Rectal smooth muscle tissue (tissue), 1 donor: ENCODE results near the gene ECHDC3.

Experiments used
- H3K27ac ChIP-seq: one replicate; pipeline ENCODE4 v1.7.0; 2013; ENCODE audit warnings: low read depth, low read length, inconsistent platforms
- H3K27me3 ChIP-seq: one replicate; pipeline ENCODE4 v1.7.0; 2013; ENCODE audit warnings: low read length; ENCODE audit not compliant: control insufficient read depth, insufficient read depth
- H3K36me3 ChIP-seq: one replicate; pipeline ENCODE4 v1.7.0; 2013; ENCODE audit warnings: low read length; ENCODE audit not compliant: control insufficient read depth, insufficient read depth
- H3K4me1 ChIP-seq: one replicate; pipeline ENCODE4 v1.7.0; 2013; ENCODE audit warnings: low read length; ENCODE audit not compliant: control insufficient read depth, insufficient read depth
- H3K4me3 ChIP-seq: one replicate; pipeline ENCODE4 v1.7.0; 2013; ENCODE audit warnings: low read length
- H3K9ac ChIP-seq: one replicate; pipeline ENCODE4 v1.7.0; 2013; ENCODE audit warnings: low read length

Gene ECHDC3

DNA sequence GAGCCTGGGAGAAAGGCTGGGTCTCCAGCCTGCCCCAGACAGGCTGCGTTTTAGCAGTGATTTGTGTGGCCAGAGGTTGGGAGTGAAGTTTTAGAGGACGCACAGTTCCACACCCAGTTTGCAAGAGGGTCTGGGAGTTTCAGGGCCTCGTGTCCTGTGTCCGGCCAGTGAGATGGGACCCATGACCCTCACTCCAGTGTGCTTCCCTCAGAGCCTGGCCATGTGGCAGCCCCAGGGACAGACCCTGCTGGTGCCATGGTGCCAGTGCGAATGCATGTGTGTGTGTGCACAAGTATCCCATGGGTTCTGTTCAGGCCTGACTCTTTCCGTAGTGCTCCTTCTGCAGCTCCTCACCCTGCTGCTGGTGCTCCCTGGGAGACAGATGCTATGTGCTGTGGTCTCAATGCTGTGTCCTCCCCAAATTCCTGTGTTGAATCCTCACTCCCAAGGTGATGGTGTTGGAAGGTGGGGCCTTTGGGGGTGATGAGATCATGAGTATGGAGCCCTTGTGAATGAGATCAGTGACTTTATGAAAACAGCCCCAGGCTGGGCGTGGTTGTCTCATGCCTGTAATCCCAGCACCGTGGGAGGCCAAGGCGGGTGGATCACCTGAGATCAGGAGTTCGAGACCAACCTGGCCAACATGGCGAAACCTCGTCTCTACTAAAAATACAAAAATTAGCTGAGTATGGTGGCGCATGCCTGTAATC lies 16.5 kb downstream of the ECHDC3 start:
- Histone ChIP-seq H3K4me1 (peaks cover 4% of the 10 kb centered on the region), H3K9ac (no peak overlapping the region), H3K27ac (no peak overlapping the region), H3K27me3 (no peaks in the 10 kb centered on the region), H3K4me3 (no peak overlapping the region), H3K36me3 (peaks cover 5% of the 10 kb centered on the region)

DNA sequence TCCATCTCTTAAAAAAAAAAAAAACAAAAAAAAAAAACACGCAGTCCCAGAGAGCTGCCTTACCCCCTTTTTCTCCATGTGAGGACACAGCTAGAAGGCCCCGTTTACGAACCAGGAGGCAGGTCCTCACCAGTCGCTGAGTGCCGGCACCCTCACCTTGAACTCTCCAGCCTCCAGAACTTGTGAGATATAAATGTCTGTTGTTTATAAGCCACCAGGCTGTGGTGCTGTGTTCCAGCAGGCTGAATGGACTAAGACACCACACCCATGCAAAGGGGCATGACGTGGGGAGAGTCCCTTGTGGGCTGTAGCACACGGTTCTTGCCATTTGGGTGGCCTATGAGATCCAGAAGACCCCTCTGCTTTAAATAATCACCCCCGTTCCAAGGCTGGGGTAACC lies 17.2 kb downstream of the ECHDC3 start:
- Histone ChIP-seq H3K27ac (no peak overlapping the region), H3K36me3 (peaks cover 5% of the 10 kb centered on the region), H3K27me3 (no peaks in the 10 kb centered on the region), H3K4me1 (peaks cover 4% of the 10 kb centered on the region), H3K4me3 (no peak overlapping the region), H3K9ac (no peak overlapping the region)

DNA sequence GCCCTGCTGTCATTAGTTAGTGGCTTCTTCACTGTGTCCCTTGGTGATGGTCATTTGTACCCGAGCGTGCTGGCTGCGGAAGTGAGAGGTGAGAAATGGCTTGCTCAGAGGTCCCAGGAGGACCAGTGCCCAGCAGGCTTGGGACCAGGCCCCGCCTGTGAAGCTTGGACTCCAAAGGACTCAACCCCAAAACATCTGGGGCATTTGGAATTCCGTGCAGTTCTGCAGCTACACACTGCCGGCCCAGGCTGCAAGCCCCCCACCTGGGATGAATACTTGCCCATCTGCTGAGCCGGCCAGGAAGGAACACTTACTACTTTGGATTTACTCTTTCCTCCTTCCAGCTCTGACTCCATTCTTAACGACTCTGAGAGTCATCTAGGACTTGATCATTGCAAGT lies 18.0 kb downstream of the ECHDC3 start:
- no peaks in the 10 kb centered on the region for H3K27me3 ChIP-seq
- no peak overlapping the region for H3K4me3 ChIP-seq
- H3K4me1 ChIP-seq = peaks cover 4% of the 10 kb centered on the region
- peaks cover 5% of the 10 kb centered on the region for H3K36me3 ChIP-seq
- H3K9ac ChIP-seq = no peak overlapping the region
- no peak overlapping the region for H3K27ac ChIP-seq

DNA sequence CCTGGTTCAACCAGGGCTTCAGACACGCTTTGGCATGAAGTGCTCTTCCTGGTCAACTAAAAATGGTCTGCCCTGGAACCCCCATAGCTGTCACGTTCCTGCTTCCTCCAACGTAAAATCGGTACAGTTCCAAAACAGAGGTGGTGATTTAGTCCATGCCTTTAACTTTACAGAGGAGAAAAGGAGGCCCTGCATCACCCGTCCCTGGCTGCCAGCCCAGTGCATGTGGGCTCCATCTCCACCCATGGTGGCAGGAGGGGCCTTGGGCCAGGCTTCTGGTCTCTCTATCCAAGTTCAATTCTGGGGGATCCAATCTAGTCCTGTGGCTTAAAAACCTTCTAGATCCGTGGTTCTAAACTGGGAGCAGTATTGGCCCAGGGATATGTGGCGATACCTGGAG lies 18.7 kb downstream of the ECHDC3 start:
- Histone ChIP-seq H3K4me3 (no peak overlapping the region), H3K36me3 (no peaks in the 10 kb centered on the region), H3K9ac (no peak overlapping the region), H3K4me1 (peaks cover 4% of the 10 kb centered on the region), H3K27ac (no peak overlapping the region), H3K27me3 (no peaks in the 10 kb centered on the region)

DNA sequence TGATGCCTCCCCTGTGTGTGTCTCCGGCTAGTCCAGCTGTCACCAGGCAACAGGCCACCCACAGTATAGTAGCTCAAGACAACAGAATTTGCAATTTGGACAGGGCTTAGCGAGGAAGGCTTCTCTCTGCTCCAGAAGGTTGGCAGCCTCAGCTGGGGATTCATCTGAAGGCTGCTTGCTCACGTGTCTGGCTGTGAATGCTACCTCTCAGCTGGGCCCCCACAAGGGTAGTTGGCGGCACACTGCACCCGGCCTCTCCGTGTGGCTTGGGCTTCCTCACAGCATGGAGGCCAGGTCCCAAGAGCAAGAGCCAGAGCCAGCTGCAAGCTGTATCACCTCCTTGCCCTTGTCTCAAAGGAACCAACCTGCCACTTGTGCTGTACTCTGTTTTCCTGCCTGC lies 19.2 kb downstream of the ECHDC3 start:
- Histone ChIP-seq H3K27me3 (no peaks in the 10 kb centered on the region), H3K4me1 (peaks cover 4% of the 10 kb centered on the region), H3K36me3 (no peaks in the 10 kb centered on the region), H3K27ac (no peak overlapping the region), H3K9ac (no peak overlapping the region), H3K4me3 (no peak overlapping the region)

DNA sequence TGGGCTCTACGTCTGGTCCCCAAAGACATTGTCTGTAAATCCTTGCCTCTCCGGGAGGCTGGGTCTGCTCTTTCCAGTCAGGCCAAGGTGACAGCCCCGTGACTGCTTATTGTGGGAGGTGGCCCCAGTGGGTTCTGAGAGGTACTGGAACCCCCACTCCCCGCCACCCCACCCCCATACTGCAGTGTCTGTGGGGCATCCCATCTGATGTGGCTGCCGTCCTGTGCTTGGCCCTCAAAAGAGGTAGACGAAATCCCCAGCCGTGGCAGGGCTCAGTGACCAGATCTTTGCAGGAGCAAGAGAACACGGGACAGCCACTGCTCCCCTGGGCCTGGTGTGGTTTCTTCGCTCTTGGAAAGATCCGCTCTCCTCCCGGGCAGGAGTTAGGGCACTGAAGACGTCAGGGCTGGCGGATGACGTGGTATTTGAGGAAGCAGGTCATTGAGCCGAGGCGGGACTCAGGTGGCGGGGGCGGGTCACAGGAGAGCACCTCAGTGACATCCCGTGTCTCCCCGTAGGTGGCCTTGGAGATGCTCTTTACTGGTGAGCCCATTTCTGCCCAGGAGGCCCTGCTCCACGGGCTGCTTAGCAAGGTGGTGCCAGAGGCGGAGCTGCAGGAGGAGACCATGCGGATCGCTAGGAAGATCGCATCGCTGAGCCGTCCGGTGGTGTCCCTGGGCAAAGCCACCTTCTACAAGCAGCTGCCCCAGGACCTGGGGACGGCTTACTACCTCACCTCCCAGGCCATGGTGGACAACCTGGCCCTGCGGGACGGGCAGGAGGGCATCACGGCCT lies 20.7 kb downstream of the ECHDC3 start:
- peaks cover 4% of the 10 kb centered on the region for H3K4me1 ChIP-seq
- H3K4me3 ChIP-seq = no peak overlapping the region
- H3K27me3 ChIP-seq = no peaks in the 10 kb centered on the region
- no peak overlapping the region for H3K27ac ChIP-seq
- no peaks in the 10 kb centered on the region for H3K36me3 ChIP-seq
- H3K9ac ChIP-seq = no peak overlapping the region

DNA sequence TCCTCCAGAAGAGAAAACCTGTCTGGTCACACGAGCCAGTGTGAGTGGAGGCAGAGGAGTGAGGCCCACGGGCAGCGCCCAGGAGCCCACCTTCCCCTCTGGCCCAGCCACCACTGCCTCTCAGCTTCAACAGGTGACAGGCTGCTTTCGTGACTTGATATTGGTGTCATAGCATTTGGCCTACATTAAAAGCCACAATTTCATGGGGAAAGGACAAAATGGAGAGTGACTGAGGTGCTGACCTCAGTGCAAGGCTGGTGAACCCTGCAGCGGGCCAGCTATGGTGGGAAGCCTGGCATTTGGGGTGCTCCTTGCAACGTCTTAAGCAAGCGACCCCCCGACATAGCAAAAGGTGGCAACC lies 21.3 kb downstream of the ECHDC3 start:
- Histone ChIP-seq H3K27ac (no peak overlapping the region), H3K9ac (no peak overlapping the region), H3K36me3 (no peaks in the 10 kb centered on the region), H3K4me1 (peaks cover under 1% of the 10 kb centered on the region), H3K27me3 (no peaks in the 10 kb centered on the region), H3K4me3 (no peak overlapping the region)

DNA sequence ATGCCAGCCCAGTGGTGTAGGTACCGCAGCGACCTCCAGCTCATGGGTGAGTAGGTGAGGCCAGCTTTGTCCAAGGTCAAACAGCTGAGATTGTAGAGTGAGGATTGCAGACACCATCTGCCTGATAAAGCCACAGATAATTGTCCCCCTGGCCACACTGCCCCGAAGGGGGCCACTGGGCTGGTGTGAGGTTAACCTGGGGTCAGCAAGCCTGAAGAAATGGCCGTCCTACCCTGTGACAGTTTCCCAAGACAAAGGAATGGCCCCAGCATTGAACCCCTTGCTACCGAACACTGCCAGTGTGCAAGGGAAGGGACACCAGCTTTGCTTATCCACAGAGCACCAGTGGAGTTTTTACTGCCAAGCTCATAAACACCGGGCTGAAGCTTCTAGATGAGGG lies 23.0 kb downstream of the ECHDC3 start:
- H3K36me3 ChIP-seq = no peaks in the 10 kb centered on the region

DNA sequence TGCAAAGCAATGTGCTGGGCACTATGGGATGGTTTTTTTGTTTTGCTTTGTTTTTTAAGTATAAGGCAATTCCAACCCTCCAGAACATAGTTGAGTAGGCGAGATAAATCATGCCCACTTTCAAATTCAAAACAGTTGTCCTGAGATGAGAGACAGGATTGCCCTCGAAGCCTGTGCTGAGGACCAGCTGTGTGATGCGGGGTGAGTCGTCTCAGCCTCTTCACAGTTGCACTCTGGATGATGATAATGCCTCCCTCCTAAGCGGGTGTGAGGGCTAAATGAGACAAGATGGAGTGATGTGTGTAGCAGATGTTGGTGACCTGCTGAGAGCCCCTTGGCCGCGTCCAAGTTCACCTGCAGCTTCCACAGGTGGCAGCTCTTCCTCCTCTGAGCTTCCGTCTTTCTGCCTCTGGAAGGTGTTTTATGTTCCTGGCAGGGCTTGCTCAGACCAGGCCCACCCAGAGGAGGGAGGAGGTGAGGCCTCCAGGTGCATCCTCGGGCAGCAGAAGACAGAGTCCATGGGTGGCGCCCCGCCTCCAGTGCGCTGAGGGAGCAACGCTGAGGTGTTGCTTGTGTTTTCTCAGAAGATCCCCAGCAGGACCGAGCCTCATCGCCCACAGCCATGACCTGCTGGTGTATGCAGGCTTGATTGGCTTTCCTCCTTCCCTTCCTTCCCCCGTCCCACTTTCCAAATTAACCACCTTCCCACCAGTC lies 30.6 kb downstream of the ECHDC3 start:
- no peaks in the 10 kb centered on the region for H3K4me1 ChIP-seq
- no peaks in the 10 kb centered on the region for H3K36me3 ChIP-seq
- H3K4me3 ChIP-seq = no peak overlapping the region
- no peaks in the 10 kb centered on the region for H3K27me3 ChIP-seq
- H3K9ac ChIP-seq = no peak overlapping the region
- H3K27ac ChIP-seq = no peak overlapping the region

More for the DNA sequence above, 23.0 kb downstream of the ECHDC3 start:
- Histone ChIP-seq H3K27me3 (no peaks in the 10 kb centered on the region), H3K27ac (no peak overlapping the region), H3K4me1 (no peaks in the 10 kb centered on the region), H3K4me3 (no peak overlapping the region), H3K9ac (no peak overlapping the region)

DNA sequence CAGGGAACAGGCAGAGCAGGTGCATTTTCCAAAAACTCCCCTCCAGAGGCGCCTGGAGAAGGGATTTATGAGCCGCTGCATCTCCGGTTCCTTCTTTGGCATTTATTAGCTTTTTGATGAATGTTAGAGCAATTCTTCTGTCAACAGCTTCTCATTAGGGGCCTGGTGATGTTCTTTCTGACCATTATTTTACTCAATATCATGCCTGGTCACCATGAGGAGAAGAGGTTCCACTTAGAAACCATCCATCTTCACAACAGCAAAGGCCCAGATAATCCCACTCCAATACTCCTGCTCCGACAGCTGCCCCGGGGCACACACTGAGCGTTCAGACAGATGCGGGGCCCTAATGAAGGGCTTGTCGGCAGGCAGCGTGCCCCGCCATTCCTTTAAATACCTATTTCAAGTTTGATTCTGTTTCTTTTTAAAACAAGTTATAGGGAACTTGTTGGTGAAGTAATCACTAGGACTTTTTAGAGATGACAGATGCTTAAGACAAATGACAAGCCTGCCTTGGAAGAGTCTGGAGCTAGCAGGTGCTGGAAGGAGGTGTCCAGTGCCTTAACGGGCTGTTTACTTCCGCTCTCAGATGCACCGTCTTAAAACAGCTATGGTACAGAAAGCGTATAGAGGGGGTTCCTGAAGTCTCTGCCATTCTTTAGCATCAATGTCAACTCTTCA lies 31.7 kb downstream of the ECHDC3 start:
- Histone ChIP-seq H3K27me3 (no peaks in the 10 kb centered on the region), H3K36me3 (no peaks in the 10 kb centered on the region), H3K27ac (no peak overlapping the region), H3K9ac (no peak overlapping the region), H3K4me1 (no peaks in the 10 kb centered on the region), H3K4me3 (no peak overlapping the region)

DNA sequence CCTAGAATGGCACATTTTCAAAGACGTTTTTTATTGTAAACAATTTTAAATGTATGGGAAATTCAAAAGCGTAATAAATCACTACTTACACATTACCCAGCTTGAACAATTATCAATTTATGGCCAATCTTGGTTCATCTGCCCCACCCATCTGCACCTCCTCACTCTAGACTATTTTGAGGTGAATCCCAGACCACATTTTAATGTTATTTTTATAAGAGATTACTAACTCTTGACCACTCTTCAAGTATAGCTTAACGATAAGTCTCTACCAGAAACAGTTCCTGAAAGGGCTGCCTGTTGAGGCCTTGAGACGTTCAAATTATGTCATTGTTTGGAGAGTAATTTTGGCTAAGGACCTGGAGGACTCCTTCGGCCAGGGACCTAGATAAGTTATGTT lies 33.2 kb downstream of the ECHDC3 start:
- Histone ChIP-seq H3K27me3 (no peaks in the 10 kb centered on the region), H3K27ac (no peak overlapping the region), H3K36me3 (no peaks in the 10 kb centered on the region), H3K4me1 (no peaks in the 10 kb centered on the region), H3K4me3 (no peak overlapping the region), H3K9ac (no peak overlapping the region)

DNA sequence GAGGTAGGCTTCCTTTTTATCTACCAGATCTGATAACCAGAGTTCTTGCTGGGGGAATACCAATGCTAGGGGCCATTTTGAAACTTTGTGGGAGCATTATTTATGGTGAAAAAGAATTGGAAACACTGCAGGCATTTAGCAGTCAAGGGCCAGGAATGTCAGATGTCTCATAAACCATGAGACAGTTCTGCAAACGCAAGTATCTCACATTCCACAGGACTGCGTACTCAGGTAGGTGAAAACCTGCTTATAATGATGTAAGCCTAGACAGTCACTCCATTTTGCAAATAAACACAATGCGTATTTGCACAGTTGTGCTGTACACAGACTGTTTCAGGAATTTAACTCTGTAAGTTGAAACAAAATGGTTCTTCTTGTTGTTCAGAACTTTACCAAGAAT lies 33.9 kb downstream of the ECHDC3 start:
- Histone ChIP-seq H3K36me3 (no peaks in the 10 kb centered on the region), H3K4me3 (no peak overlapping the region), H3K9ac (no peak overlapping the region)

More for the DNA sequence above, 33.9 kb downstream of the ECHDC3 start:
- H3K4me1 ChIP-seq = no peaks in the 10 kb centered on the region
- no peak overlapping the region for H3K27ac ChIP-seq
- no peaks in the 10 kb centered on the region for H3K27me3 ChIP-seq
